H1 (cell line): ENCODE measurements around the gene NIPAL3. TPM values are rescaled to one million over a fixed set of nuclear protein-coding genes. Genes with fewer than 3 reads are reported as not detected.
"Not testable (repeated sequence)": the region's sequence is repeated elsewhere in the genome, so short reads cannot be mapped to it uniquely, and the experiment has no call there.

Experiments
- CTCF ChIA-PET: fragments of 300-600 bp; sonication (Branson Sonifier 250); formaldehyde crosslinking; loops from one replicate; lab custom pipeline; 2021; ENCODE audit not compliant: partially characterized antibody; lab: Charles Lee
- POLR2A ChIA-PET: fragments of 300-600 bp; sonication (Branson Sonifier 250); formaldehyde crosslinking; loops from one replicate; lab custom pipeline; 2021; ENCODE audit warnings: inconsistent platforms; ENCODE audit not compliant: partially characterized antibody; lab: Charles Lee
- DNase-seq, 2 experiments: peaks; one replicate each; pipeline versions ENCODE4 v3.0.0 to v3.0.0-alpha.2; 2010 to 2022; ENCODE audit warnings: low spot score in 2 of 2, low read depth in 1 of 2, mixed read lengths in 1 of 2
- FAIRE-seq: peaks from 2 replicates; lab custom pipeline; 2011; peaks lifted over from hg19 to GRCh38; lab: Jason Lieb, UNC
- H2AFZ ChIP-seq: 2 replicates; pipeline ENCODE4 v1.8.1; 2012; ENCODE audit warnings: low read length, inconsistent platforms
- H2AK5ac ChIP-seq: 2 replicates; pipeline ENCODE4 v1.6.1; 2013; ENCODE audit warnings: low read depth, low read length
- H2BK120ac ChIP-seq: replicated peaks from 2 replicates; pipeline ENCODE3; 2013; ENCODE audit warnings: low read depth, low read length, inconsistent platforms
- H2BK12ac ChIP-seq: 2 replicates; pipeline ENCODE4 v1.6.1; 2013; ENCODE audit warnings: low read depth, low read length
- H2BK15ac ChIP-seq: 2 replicates; pipeline ENCODE4 v1.6.1; 2013; ENCODE audit warnings: low read length
- H2BK20ac ChIP-seq: 2 replicates; pipeline ENCODE4 v1.6.1; 2013; ENCODE audit warnings: low read length
- H2BK5ac ChIP-seq: 2 replicates; pipeline ENCODE4 v1.6.1; 2013; ENCODE audit warnings: low read depth, low read length
- H3K14ac ChIP-seq: 2 replicates; pipeline ENCODE4 v1.6.1; 2013; ENCODE audit warnings: inconsistent platforms; ENCODE audit not compliant: insufficient read length
- H3K18ac ChIP-seq: 2 replicates; pipeline ENCODE4 v1.6.1; 2013; ENCODE audit warnings: low read length; ENCODE audit errors: extremely low read depth
- H3K23ac ChIP-seq: 2 replicates; pipeline ENCODE4 v1.6.1; 2013; ENCODE audit warnings: inconsistent platforms; ENCODE audit not compliant: insufficient read length
- H3K23me2 ChIP-seq: 2 replicates; pipeline ENCODE4 v1.6.1; 2013; ENCODE audit warnings: low read depth, low read length
- H3K27ac ChIP-seq: 2 replicates; pipeline ENCODE4 v1.6.1; 2011; ENCODE audit warnings: low read depth, low read length, inconsistent platforms
- H3K27me3 ChIP-seq, 4 experiments: replicated peaks in 1 of 4; 1 replicate in 1 of 4; 2 replicates in 3 of 4; pipeline versions ENCODE4 v1.6.1 to v1.8.1; 2011 to 2013; ENCODE audit warnings: low read length in 3 of 4, mild to moderate bottlenecking in 3 of 4, inconsistent platforms in 2 of 4, mixed read lengths in 2 of 4, moderate library complexity in 1 of 4; ENCODE audit not compliant: control insufficient read depth in 3 of 4, insufficient read depth in 3 of 4; ENCODE audit errors: extremely low read depth in 1 of 4
- H3K36me3 ChIP-seq, 4 experiments: 2 replicates each; pipeline versions ENCODE4 v1.6.1 to v1.8.1; 2011 to 2013; ENCODE audit warnings: mild to moderate bottlenecking in 4 of 4, low read length in 3 of 4, moderate library complexity in 2 of 4, control low read depth in 1 of 4, inconsistent platforms in 1 of 4; ENCODE audit not compliant: insufficient read depth in 4 of 4, control insufficient read depth in 2 of 4
- H3K4ac ChIP-seq: replicated peaks from 2 replicates; pipeline ENCODE3; 2013; ENCODE audit warnings: low read length, low read depth, mixed read lengths, inconsistent platforms; ENCODE audit not compliant: insufficient read length
- H3K4me1 ChIP-seq, 4 experiments: replicated peaks in 1 of 4; 1 replicate in 1 of 4; 2 replicates in 3 of 4; pipeline versions ENCODE4 v1.6.1 to v1.8.1; 2011 to 2013; ENCODE audit warnings: low read length in 3 of 4, inconsistent platforms in 2 of 4, mixed read lengths in 1 of 4; ENCODE audit not compliant: insufficient read depth in 4 of 4, control insufficient read depth in 3 of 4
- H3K4me2 ChIP-seq, 2 experiments: 2 replicates each; pipeline versions ENCODE4 v1.6.1 to v1.8.1; 2011 to 2013; ENCODE audit warnings: low read depth in 2 of 2, low read length in 2 of 2, control low read depth in 1 of 2, inconsistent platforms in 1 of 2, mild to moderate bottlenecking in 1 of 2; ENCODE audit not compliant: insufficient read depth in 1 of 2
- H3K4me3 ChIP-seq, 4 experiments: fragments of 200-600, 300-600 bp in 1 of 4; sonication (generic), shearing (Covaris generic), sonication (Bioruptor Twin) in 1 of 4; 2 replicates each; pipeline versions ENCODE4 v1.5.1 to v1.8.1; 2011 to 2016; ENCODE audit warnings: low read length in 4 of 4, low read depth in 3 of 4, control low read depth in 2 of 4, inconsistent platforms in 2 of 4, mild to moderate bottlenecking in 2 of 4, mixed read lengths in 1 of 4, moderate library complexity in 1 of 4; ENCODE audit not compliant: insufficient read depth in 2 of 4; ENCODE audit errors: extremely low read depth in 1 of 4
- H3K56ac ChIP-seq: replicated peaks from 2 replicates; pipeline ENCODE3; 2013; ENCODE audit warnings: low read depth, mild to moderate bottlenecking, mixed read lengths, low read length, inconsistent platforms; ENCODE audit not compliant: insufficient read length
- H3K79me1 ChIP-seq: 2 replicates; pipeline ENCODE4 v1.6.1; 2013; ENCODE audit warnings: low read depth, low read length, control low read depth
- H3K79me2 ChIP-seq, 2 experiments: 2 replicates each; pipeline versions ENCODE4 v1.6.1 to v1.8.1; 2012 to 2013; ENCODE audit warnings: low read length in 2 of 2, mild to moderate bottlenecking in 2 of 2, inconsistent platforms in 1 of 2; ENCODE audit not compliant: insufficient read depth in 2 of 2, control insufficient read depth in 1 of 2
- H3K9ac ChIP-seq, 4 experiments: replicated peaks in 1 of 4; 1 replicate in 1 of 4; 2 replicates in 3 of 4; pipeline versions ENCODE4 v1.6.1 to v1.8.1; 2011 to 2013; ENCODE audit warnings: low read depth in 3 of 4, low read length in 3 of 4, control low read depth in 2 of 4, mild to moderate bottlenecking in 2 of 4, moderate library complexity in 2 of 4, inconsistent platforms in 1 of 4; ENCODE audit errors: extremely low read depth in 1 of 4
- H3K9me3 ChIP-seq, 2 experiments: 2 replicates each; pipeline versions ENCODE4 v1.6.1 to v1.8.1; 2012 to 2013; ENCODE audit warnings: mild to moderate bottlenecking in 2 of 2, moderate library complexity in 2 of 2, control low read depth in 1 of 2, inconsistent platforms in 1 of 2, low read depth in 1 of 2, low read length in 1 of 2, mixed read lengths in 1 of 2; ENCODE audit not compliant: insufficient read depth in 2 of 2
- H4K20me1 ChIP-seq, 2 experiments: replicated peaks in 1 of 2; 2 replicates each; pipeline versions ENCODE3 to v1.8.1; 2011 to 2013; ENCODE audit warnings: inconsistent platforms in 2 of 2, low read length in 2 of 2, mild to moderate bottlenecking in 1 of 2; ENCODE audit not compliant: insufficient read depth in 2 of 2, control insufficient read depth in 1 of 2
- H4K5ac ChIP-seq: 2 replicates; pipeline ENCODE4 v1.6.1; 2013; ENCODE audit warnings: low read length, low read depth, mixed read lengths, inconsistent platforms; ENCODE audit not compliant: insufficient read length
- H4K8ac ChIP-seq: 2 replicates; pipeline ENCODE4 v1.8.0; 2013; ENCODE audit warnings: mild to moderate bottlenecking, moderate library complexity, low read length, inconsistent platforms; ENCODE audit not compliant: insufficient read depth; ENCODE audit errors: extremely low read depth
- H4K91ac ChIP-seq: replicated peaks from 2 replicates; pipeline ENCODE3; 2013; ENCODE audit warnings: low read length, mixed read lengths, inconsistent platforms; ENCODE audit not compliant: insufficient read length
- WGBS, 2 experiments: shearing (Covaris generic) in 1 of 2; methylation state at CpG; one replicate each; pipeline versions ENCODE4 v1.1.6 to v1.1.7; 2013 to 2015; ENCODE audit warnings: low lambda C conversion rate in 2 of 2, mixed read lengths in 2 of 2, inconsistent platforms in 1 of 2, low coverage in 1 of 2, missing lambda C conversion rate in 1 of 2; ENCODE audit not compliant: insufficient replicate concordance in 2 of 2, insufficient coverage in 1 of 2, insufficient read length in 1 of 2; ENCODE audit errors: extremely low coverage in 1 of 2, missing lambda C conversion rate in 1 of 2; 5-methylcytosine and 5-hydroxymethylcytosine counted together
- polyA plus RNA-seq, 7 experiments: library from polyadenylated mRNA; depleted of rRNA in 3 of 7; stranded (reverse) in 5 of 7; unstranded in 2 of 7; fragments of >200 nt in 5 of 7; fragments of 200-250 nt in 2 of 7; gene quantifications; 1 replicate in 5 of 7; 2 replicates in 1 of 7; 4 replicates in 1 of 7; pipeline versions ENCODE4 v1.2.1 to v1.2.3, GENCODE V29; 2011 to 2013; ENCODE audit warnings: missing spikeins in 2 of 7, mixed read lengths in 2 of 7
- total RNA-seq: library from RNA; stranded (reverse); fragmentation: NEBNext Ultra II Directional; extraction: Animal tissue kit (Norgen Biotek cat#: 25700); gene quantifications from 2 replicates; pipeline ENCODE4 v1.2.1, GENCODE V29; 2021

The NIPAL3 gene
- total and polyA plus RNA-seq, 2 of the 8 experiments (the other 6 are each of a cell fraction or from before 2014, with no cell fraction given) = 8.8 to 11.0 TPM

- H4K5ac ChIP-seq, H3K9me3 ChIP-seq, H4K91ac ChIP-seq, H2AK5ac ChIP-seq, H3K4ac ChIP-seq, H3K18ac ChIP-seq, H3K27me3 ChIP-seq, H3K23me2 ChIP-seq, H4K8ac ChIP-seq, H2BK120ac ChIP-seq, H3K79me2 ChIP-seq, H2BK5ac ChIP-seq, H3K27ac ChIP-seq, H3K4me2 ChIP-seq, H2BK12ac ChIP-seq, H3K79me1 ChIP-seq, FAIRE-seq, H3K14ac ChIP-seq, H3K56ac ChIP-seq, H3K23ac ChIP-seq, H3K4me3 ChIP-seq, H4K20me1 ChIP-seq, H3K4me1 ChIP-seq, H2BK20ac ChIP-seq, H2AFZ ChIP-seq, DNase-seq, H2BK15ac ChIP-seq, H3K36me3 ChIP-seq: not testable (repeated sequence)
- POLR2A ChIA-PET = interaction anchor here (1.9 kb wide), 1 partner anchor 13 kb away, joined by 4 read pairs; the partner anchor contains the start of gene RCAN3
- CTCF ChIA-PET = interaction anchor here (1.2 to 10.9 kb wide), 4 partner anchors 12 to 100 kb away, joined by 4 to 85 read pairs (median 4); partner anchors contain the start of gene NIPAL3
- H3K9ac ChIP-seq = 0 out of 7 replicates have a peak overlapping the region, but pooled peaks of 1 of the 4 experiments have one; percentile 13
- 87% methylated on average over 14 of the region's 14 CpGs; no CpG with 5 or more reads in 1 of the 2 experiments for WGBS, 2 experiments
These were observed 100.1 kb downstream of the NIPAL3 start for GRCh38 chr1:24515671-24516209.
